K562 (cell line): ENCODE results near the gene USP20. TPM values are rescaled to one million over a fixed set of nuclear protein-coding genes. Genes with fewer than 3 reads are reported as not detected.

Experiments
- ATF7 ChIP-seq: fragments of 450-650 bp; IDR thresholded peaks from 2 replicates; pipeline ENCODE4 v1.7.1; 2014; ENCODE audit warnings: mild to moderate bottlenecking, moderate library complexity
- CHCHD3 ChIP-seq: fragments of 250-450 bp; sonication (Bioruptor Pico); IDR thresholded peaks from 2 replicates; pipeline ENCODE4 v2.1.2; 2022; ENCODE audit warnings: mild to moderate bottlenecking
- ELF4 ChIP-seq: fragments of 450-650 bp; formaldehyde crosslinking; IDR thresholded peaks from 2 replicates; pipeline ENCODE4 v1.4.0; 2022; ENCODE audit warnings: missing genetic modification characterization
- ETV1 ChIP-seq: fragments of 450-650 bp; conservative IDR thresholded peaks from 2 replicates; pipeline ENCODE4 v1.6.1; 2016; ENCODE audit warnings: missing genetic modification characterization, control low read depth, low read depth, missing compliant biosample characterization
- GABPA ChIP-seq: fragments of 200-800 bp; sonication (Bioruptor generic); conservative IDR thresholded peaks from 2 replicates; pipeline ENCODE4 v1.6.1; 2016; ENCODE audit warnings: low read depth, missing genetic modification characterization, missing compliant biosample characterization
- HBP1 ChIP-seq: fragments of 450-650 bp; formaldehyde crosslinking; IDR thresholded peaks from 2 replicates; pipeline ENCODE4 v1.4.0; 2022; ENCODE audit warnings: missing genetic modification characterization
- KHSRP ChIP-seq: fragments of 450-650 bp; IDR thresholded peaks from 2 replicates; pipeline ENCODE4 v1.6.1; 2017
- KLF6 ChIP-seq: fragments of 250-450 bp; sonication (Bioruptor Pico); IDR thresholded peaks from 2 replicates; pipeline ENCODE4 v1.4.0; 2020; ENCODE audit warnings: mild to moderate bottlenecking, moderate library complexity, borderline replicate concordance
- MECOM ChIP-seq: fragments of 250-450 bp; sonication (Bioruptor Pico); IDR thresholded peaks from 2 replicates; pipeline ENCODE4 v1.8.0; 2022; ENCODE audit warnings: inconsistent platforms
- NFIC ChIP-seq: fragments of 450-650 bp; IDR thresholded peaks from 2 replicates; pipeline ENCODE4 v1.6.1; 2017; ENCODE audit warnings: mild to moderate bottlenecking, inconsistent platforms
- NFYB ChIP-seq: IDR thresholded peaks from 2 replicates; pipeline ENCODE4 v1.6.1; 2011; ENCODE audit warnings: mild to moderate bottlenecking, moderate library complexity; ENCODE audit not compliant: insufficient read length; ENCODE audit errors: extremely low read depth
- RFX1 ChIP-seq: fragments of 450-650 bp; IDR thresholded peaks from 2 replicates; pipeline ENCODE4 v1.6.1; 2016; ENCODE audit warnings: mild to moderate bottlenecking, moderate library complexity
- RFX5 ChIP-seq: IDR thresholded peaks from 2 replicates; pipeline ENCODE4 v1.6.1; 2011; ENCODE audit warnings: low read depth, mild to moderate bottlenecking, improper control_type of control experiment, low read length
- SAP30 ChIP-seq: fragments of 200-600 bp; sonication (generic); IDR thresholded peaks from 2 replicates; pipeline ENCODE4 v1.6.1; 2012; ENCODE audit warnings: borderline replicate concordance, low read depth, mild to moderate bottlenecking, moderate library complexity, low read length, control low read depth, inconsistent platforms; ENCODE audit not compliant: insufficient read depth, poor library complexity, severe bottlenecking
- SMAD3 ChIP-seq: fragments of 450-650 bp; formaldehyde crosslinking; conservative IDR thresholded peaks from 2 replicates; pipeline ENCODE4 v1.4.0; 2020; ENCODE audit warnings: mild to moderate bottlenecking
- UBTF ChIP-seq, 2 experiments: IDR thresholded peaks; 2 replicates each; pipeline ENCODE4 v1.6.1; 2012; ENCODE audit warnings: improper control_type of control experiment in 2 of 2, low read depth in 2 of 2, low read length in 2 of 2, borderline replicate concordance in 1 of 2
- ZMIZ1 ChIP-seq, 2 experiments: fragments of 150-350 bp in 1 of 2; IDR thresholded peaks; 2 replicates each; pipeline ENCODE4 v1.6.1; 2012 to 2016; ENCODE audit warnings: low read depth in 2 of 2, low read length in 2 of 2, mild to moderate bottlenecking in 1 of 2, moderate library complexity in 1 of 2
- ZNF124 ChIP-seq: sonication (generic); formaldehyde crosslinking; IDR thresholded peaks from 2 replicates; pipeline ENCODE4 v1.8.1; 2022; ENCODE audit warnings: missing genetic modification reagents
- ZNF143 ChIP-seq: sonication (generic); formaldehyde crosslinking; IDR thresholded peaks from 2 replicates; pipeline ENCODE4 v1.9.0; 2022; ENCODE audit warnings: mild to moderate bottlenecking, missing genetic modification reagents
- ZNF449 ChIP-seq: fragments of 250-450 bp; sonication (Bioruptor Pico); IDR thresholded peaks from 2 replicates; pipeline ENCODE4 v1.8.0; 2022; ENCODE audit warnings: moderate library complexity, mild to moderate bottlenecking, inconsistent platforms
- polyA plus RNA-seq, 8 experiments: library from polyadenylated mRNA; depleted of rRNA in 4 of 8; stranded (reverse) in 5 of 8; unstranded in 3 of 8; fragments of >200 nt; fragmentation: Nextera tagmentation in 2 of 8; fragmentation: Illumina TruSeq in 1 of 8; extraction: Ambion mirVana in 2 of 8; extraction: Trizol in 1 of 8; gene quantifications; 2 replicates each; pipeline versions ENCODE4 v1.2.1 to v1.2.3, GENCODE V29; 2011 to 2014; ENCODE audit warnings: inconsistent platforms in 1 of 8, missing spikeins in 1 of 8
- total RNA-seq, 7 experiments: library from RNA; depleted of rRNA in 6 of 7; stranded (reverse); fragments of >200 nt in 6 of 7; fragmentation: Illumina TruSeq in 2 of 7; extraction: Trizol in 2 of 7; gene quantifications; 2 replicates each; pipeline versions ENCODE4 v1.2.1 to v1.2.3, GENCODE V29; 2011 to 2021; ENCODE audit warnings: low replicate concordance in 1 of 7

Gene USP20
- total and polyA plus RNA-seq, 9 of the 15 experiments (the other 6 are each of a cell fraction or from before 2014, with no cell fraction given): 1.9 to 136 (median 49.1) TPM

GRCh38 chr9:129879103-129879699, 43.9 kb downstream of the USP20 start (continued):
- TF ChIP-seq CHCHD3 (peak; percentile 89; the same call in 1 of the 2 replicates), NFYB (no peak), ETV1 (tag) (peak; percentile 93), HBP1 (CRISPR knock-in tag) (no peak; the same call in 1 of the 2 replicates), SMAD3 (CRISPR knock-in tag) (no peak; the same call in none of the 2 replicates), MECOM (CRISPR knock-in tag) (no peak), SAP30 (no peak), ZNF143 (CRISPR knock-in tag) (no peak), ZNF449 (CRISPR knock-in tag) (peak; percentile 68; the same call in 1 of the 2 replicates), NFIC (no peak), UBTF (IDR thresholded peaks at IDR 0.05; ENCODE audit: borderline replicate concordance in 1 of 2, low read depth in 2 of 2, low read length in 2 of 2) (peak in 1 of 2 experiments; percentile 71; a peak in 2 of 4 replicates), GABPA (tag) (no peak), KHSRP (no peak), ZMIZ1 (IDR thresholded peaks at IDR 0.05; ENCODE audit: low read depth in 2 of 2, low read length in 2 of 2) (peak in 1 of 2 experiments; percentile 99; a peak in 2 of 4 replicates), ZNF124 (no peak), KLF6 (CRISPR knock-in tag) (peak; percentile 79; the same call in 1 of the 2 replicates), ATF7 (no peak), RFX5 (0 out of 2 replicates have a peak, but pooled peaks have one; percentile 33), RFX1 (no peak), ELF4 (CRISPR knock-in tag) (peak; percentile 92)
